Mesodermal cell (in vitro differentiated cells): ENCODE data around the gene TMEM132C. TPM values are rescaled to one million over a fixed set of nuclear protein-coding genes. Genes with fewer than 3 reads are reported as not detected.
"Not testable (repeated sequence)": the region's sequence is repeated elsewhere in the genome, so short reads cannot be mapped to it uniquely, and the experiment has no call there.

ENCODE experiments used
- H3K27ac ChIP-seq: 2 replicates; pipeline ENCODE4 v1.7.0; 2013; ENCODE audit warnings: mild to moderate bottlenecking, low read depth, low read length, moderate library complexity; ENCODE audit not compliant: severe bottlenecking
- H3K36me3 ChIP-seq: 2 replicates; pipeline ENCODE4 v1.7.1; 2013; ENCODE audit warnings: mild to moderate bottlenecking, low read length, moderate library complexity; ENCODE audit not compliant: control insufficient read depth, insufficient read depth
- H3K4me1 ChIP-seq: one replicate; pipeline ENCODE4 v1.7.1; 2013; ENCODE audit warnings: mild to moderate bottlenecking, low read length; ENCODE audit not compliant: insufficient read depth, control insufficient read depth, poor library complexity, severe bottlenecking
- H3K4me3 ChIP-seq: 2 replicates; pipeline ENCODE4 v1.7.0; 2013; ENCODE audit warnings: low read length, control low read depth, mild to moderate bottlenecking; ENCODE audit not compliant: insufficient read depth, poor library complexity, severe bottlenecking; ENCODE audit errors: extremely low read depth
- H3K9me3 ChIP-seq: 2 replicates; pipeline ENCODE4 v1.7.1; 2013; ENCODE audit warnings: mild to moderate bottlenecking, low read length, moderate library complexity; ENCODE audit not compliant: control insufficient read depth
- WGBS, 2 experiments: methylation state at CpG; one replicate each; pipeline ENCODE4 v1.1.5; 2013; ENCODE audit warnings: missing lambda C conversion rate in 2 of 2; ENCODE audit not compliant: insufficient coverage in 2 of 2; 5-methylcytosine and 5-hydroxymethylcytosine counted together
- polyA plus RNA-seq, 2 experiments: library from polyadenylated mRNA; stranded (reverse); fragments of 50-300 nt; gene quantifications; one replicate each; pipeline ENCODE4 v1.2.3, GENCODE V29; 2013

The TMEM132C gene
- polyA plus RNA-seq (2013, experiment 1 of 2): 12.4 TPM
- polyA plus RNA-seq (2013, experiment 2 of 2): 10.2 TPM

DNA sequence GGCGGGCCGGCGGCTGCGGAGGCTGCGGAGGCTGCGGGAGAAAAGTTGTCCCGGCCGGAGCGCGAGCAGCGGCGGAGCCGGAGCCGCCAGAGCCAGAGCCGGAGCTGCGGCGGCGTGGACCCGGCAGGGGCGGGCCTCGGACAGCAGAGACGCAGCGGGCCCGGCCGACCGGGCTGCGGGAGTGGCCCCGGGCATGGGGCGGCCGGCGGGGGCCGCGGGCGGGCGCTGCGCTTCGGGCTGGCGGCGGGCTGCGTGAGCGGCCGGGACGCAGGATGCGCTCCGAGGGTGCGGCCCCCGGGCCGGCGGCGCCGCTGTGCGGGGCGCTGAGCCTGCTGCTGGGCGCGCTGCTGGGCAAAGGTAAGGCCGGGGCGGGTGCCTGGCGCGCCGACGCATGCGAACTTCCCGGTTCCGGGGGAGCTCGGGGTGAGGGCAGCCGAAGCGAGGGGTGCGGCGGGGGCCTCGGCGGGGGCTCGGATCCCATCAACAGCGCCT, at the start of gene TMEM132C:
Gene TMEM132C (plus strand): TSS at position 40 of the 492 bp plus-strand sequence. CDS start 233 bp downstream, at position 273.
- H3K4me3 ChIP-seq: peak within 1 kb of the TSS; percentile 46

DNA sequence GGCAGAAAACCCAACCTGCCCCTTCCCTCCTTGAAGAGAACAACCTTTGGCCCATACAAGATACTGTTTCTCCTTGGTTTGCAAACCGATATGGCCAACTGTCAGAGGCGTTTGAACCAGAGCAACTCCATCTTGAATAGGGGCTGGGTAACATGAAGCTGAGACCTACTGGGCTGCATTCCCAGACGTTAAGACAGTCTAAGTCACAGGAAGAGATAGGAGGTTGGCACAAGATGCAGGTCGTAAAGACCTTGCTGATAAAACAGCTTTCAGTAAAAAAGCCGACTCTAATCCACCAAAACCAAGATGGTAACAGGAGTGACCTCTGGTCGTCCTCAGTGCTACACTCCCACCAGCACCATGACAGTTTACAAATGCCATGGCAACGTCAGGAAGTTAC, 42.7 kb upstream of the TMEM132C start:
- H3K9me3 ChIP-seq: no peaks in the 10 kb centered on the region
- H3K27ac ChIP-seq: no peak overlapping the region
- no peak overlapping the region for H3K4me3 ChIP-seq
- 74 to 92% methylated on average over 5 to 7 of the region's 7 CpGs for WGBS, 2 experiments
- no peaks in the 10 kb centered on the region for H3K36me3 ChIP-seq
- no peaks in the 10 kb centered on the region for H3K4me1 ChIP-seq

More for the DNA sequence above, at the start of gene TMEM132C:
- Histone ChIP-seq H3K36me3 (no peaks in the 10 kb centered on the region), H3K4me1 (peaks cover 20% of the 10 kb centered on the region), H3K27ac (no peak within 1 kb of the TSS), H3K9me3 (peaks cover 7% of the 10 kb centered on the region)
- 0% methylated on average over 10 to 45 of the region's 73 CpGs for WGBS, 2 experiments

DNA sequence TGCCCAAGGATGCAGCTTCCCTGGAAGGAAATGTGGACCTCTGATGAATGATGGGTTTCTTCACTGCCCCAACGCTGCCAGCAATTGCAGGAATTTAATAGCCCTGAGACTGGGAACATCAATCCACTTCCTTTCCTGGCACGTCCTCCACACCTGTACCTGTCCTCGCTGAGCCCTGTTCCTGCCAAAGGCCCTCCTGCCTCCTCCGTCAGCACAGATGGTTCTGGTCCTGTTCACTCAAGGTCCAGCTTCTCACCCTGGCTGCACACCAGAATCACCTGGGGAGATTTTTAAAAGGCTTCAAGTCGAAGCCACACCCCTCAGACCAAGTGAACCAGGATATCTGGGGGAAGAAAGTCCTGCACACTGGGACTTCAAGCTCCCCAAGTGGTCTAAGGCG, 38.4 kb upstream of the TMEM132C start:
- no peak overlapping the region for H3K27ac ChIP-seq
- H3K36me3 ChIP-seq: no peaks in the 10 kb centered on the region
- WGBS, 2 experiments: 77 to 78% methylated on average over 5 to 6 of the region's 6 CpGs
- H3K4me3 ChIP-seq: no peak overlapping the region
- H3K4me1 ChIP-seq: no peaks in the 10 kb centered on the region
- H3K9me3 ChIP-seq: no peaks in the 10 kb centered on the region

DNA sequence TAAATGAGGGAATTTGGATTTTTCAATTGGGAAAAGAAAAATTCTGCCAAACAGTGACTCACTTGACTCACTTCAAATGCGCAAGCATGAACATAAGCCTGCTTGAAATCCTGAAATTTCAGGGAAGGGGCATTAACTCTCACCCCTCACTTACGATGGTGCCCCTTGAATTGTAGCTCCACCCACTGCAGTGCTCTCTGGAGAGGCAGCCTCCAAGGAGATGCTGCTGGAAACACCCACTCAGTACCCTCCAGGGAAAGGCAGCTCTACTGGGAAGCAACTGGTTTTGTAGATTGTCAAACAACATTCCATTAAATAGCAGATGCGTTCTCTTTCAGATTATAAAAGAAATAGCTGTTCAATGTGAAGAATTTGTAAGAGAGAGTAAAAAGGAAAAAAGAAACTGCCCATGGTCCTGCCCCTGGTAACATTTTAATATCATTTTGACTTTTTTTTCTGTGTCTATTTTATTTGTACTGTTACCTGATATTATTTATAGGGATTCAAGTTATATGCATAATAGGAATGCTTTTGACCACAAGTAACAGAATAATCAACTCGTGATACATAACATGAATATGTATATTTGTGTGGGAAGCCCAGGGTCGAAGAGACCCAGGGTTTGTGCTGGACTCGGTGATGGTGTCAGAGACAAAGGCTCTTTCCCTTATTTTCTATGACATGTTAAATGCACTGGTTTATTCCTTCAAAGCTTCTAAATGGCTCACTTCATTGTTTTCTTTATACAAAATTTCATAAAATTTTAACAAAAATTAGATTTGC, 31.1 kb upstream of the TMEM132C start:
- H3K9me3 ChIP-seq: no peaks in the 10 kb centered on the region
- WGBS, 2 experiments: 73 to 83% methylated on average over 1 to 4 of the region's 6 CpGs
- no peak overlapping the region for H3K4me3 ChIP-seq
- H3K4me1 ChIP-seq: no peaks in the 10 kb centered on the region
- H3K27ac ChIP-seq: no peak overlapping the region
- no peaks in the 10 kb centered on the region for H3K36me3 ChIP-seq

DNA sequence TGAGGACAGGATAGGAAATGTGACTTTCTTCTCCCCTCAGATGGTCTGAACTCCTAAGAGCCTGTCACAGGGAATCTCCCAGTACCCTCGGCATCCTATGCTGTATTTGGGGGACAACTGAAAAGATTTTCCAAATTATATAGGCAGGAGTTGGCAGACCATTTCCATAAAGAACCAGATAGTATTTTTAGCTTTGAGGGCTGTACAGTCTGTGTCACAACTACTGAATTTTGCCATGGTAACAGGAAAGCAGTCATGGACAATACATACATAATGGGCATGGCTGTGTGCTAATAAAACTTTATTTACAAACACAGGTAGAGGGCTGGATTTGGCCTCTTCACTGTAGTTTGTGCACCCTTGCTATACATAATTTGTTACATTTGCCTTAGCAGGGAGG, 30.4 kb upstream of the TMEM132C start:
- Histone ChIP-seq H3K4me3 (no peak overlapping the region), H3K4me1 (no peaks in the 10 kb centered on the region), H3K9me3 (no peaks in the 10 kb centered on the region), H3K27ac (no peak overlapping the region), H3K36me3 (no peaks in the 10 kb centered on the region)
- WGBS, 2 experiments: no CpG with 5 or more reads among the region's 1 CpG

DNA sequence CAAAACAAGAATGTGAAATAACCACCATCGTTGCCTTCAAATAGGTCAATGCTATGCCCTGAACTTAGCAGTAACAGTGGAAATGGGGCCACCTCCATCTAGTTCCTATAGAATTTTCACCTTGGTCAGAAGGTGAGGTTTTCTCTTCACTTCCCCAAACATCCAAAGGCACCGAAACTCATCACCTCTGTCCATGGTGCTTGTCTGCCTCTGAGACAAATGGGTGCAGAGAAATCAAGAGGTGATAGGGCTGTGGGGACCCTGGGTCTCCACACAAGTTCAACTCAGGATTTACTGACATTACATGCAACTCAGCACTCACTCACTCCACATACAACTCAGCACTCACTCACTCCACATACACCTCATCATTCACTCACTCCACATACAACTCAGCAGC, 26.2 kb upstream of the TMEM132C start:
- Histone ChIP-seq H3K27ac (no peak overlapping the region), H3K9me3 (no peaks in the 10 kb centered on the region), H3K4me1 (no peaks in the 10 kb centered on the region), H3K4me3 (no peak overlapping the region), H3K36me3 (no peaks in the 10 kb centered on the region)
- 80% methylated on average over 1 of the region's 2 CpGs for WGBS, 2 experiments

DNA sequence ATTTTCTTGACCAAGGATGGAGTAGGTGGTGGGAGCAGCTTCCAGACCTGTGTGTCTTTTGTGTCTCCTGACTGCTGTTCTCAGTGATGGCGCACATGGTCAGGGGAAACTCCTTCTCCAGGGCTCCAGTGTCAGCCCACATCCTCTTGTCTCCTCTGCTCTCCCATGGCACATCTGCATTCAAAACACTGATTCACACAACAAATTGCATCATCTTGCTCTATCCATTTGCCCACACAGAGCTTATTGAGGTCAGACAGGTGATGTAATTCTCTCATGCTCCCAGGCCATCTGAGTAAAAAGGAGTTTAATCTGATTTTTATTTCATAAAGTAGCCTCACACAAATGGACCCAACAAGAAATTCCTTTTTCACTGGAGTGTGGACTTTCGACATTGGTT, 21.8 kb upstream of the TMEM132C start:
- Histone ChIP-seq H3K36me3 (no peaks in the 10 kb centered on the region), H3K4me3 (no peak overlapping the region), H3K27ac (no peak overlapping the region), H3K4me1 (no peaks in the 10 kb centered on the region), H3K9me3 (no peaks in the 10 kb centered on the region)
- WGBS, 2 experiments: 67 to 100% methylated on average over 1 of the region's 2 CpGs

DNA sequence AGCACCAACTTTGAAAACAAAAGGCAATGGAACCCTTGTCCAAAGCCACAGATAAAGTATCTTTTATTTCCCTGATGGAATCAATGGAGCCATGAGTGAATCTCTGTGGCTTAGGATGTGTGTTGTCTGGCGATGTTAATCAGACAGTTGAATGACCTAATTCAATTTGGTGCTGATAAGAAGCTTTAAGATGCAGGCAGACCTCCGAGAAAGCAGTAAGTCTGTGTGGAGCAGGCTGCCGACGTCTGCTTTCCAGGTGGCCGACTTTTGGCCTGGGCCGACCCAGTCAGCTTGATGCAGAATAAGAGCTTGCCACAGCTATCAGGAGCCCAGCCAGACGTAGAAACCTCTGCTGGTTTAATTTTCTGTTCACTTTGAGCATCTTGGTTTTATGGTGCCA, 21.1 kb upstream of the TMEM132C start:
- Histone ChIP-seq H3K9me3 (no peaks in the 10 kb centered on the region), H3K27ac (no peak overlapping the region), H3K4me1 (no peaks in the 10 kb centered on the region), H3K36me3 (no peaks in the 10 kb centered on the region), H3K4me3 (no peak overlapping the region)
- 48 to 50% methylated on average over 4 to 7 of the region's 7 CpGs for whole genome bisulfite sequencing, 2 experiments

DNA sequence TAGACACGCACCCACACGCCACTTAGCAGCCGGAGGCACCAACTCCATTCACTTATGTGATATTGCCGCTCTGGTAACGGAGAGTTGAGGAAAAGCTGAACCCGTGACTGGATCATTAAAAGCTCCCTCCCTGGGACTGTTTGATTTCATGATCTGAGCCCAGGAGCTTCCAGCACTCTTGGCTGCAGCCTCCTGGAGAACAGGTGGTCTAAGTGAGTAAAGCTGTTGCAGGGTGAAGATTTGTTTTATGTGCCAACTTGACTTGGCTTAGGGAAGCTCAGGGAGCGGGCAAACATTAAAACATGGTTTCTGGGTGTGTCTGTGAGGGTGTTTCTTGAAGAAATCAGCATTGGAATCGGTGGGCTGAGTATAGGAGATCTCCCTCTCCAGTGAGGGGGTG, 16.9 kb upstream of the TMEM132C start:
- H3K27ac ChIP-seq: no peak overlapping the region
- H3K4me1 ChIP-seq: no peaks in the 10 kb centered on the region
- no peaks in the 10 kb centered on the region for H3K9me3 ChIP-seq
- H3K4me3 ChIP-seq: no peak overlapping the region
- WGBS, 2 experiments: 73 to 81% methylated on average over 6 to 8 of the region's 8 CpGs
- no peaks in the 10 kb centered on the region for H3K36me3 ChIP-seq

DNA sequence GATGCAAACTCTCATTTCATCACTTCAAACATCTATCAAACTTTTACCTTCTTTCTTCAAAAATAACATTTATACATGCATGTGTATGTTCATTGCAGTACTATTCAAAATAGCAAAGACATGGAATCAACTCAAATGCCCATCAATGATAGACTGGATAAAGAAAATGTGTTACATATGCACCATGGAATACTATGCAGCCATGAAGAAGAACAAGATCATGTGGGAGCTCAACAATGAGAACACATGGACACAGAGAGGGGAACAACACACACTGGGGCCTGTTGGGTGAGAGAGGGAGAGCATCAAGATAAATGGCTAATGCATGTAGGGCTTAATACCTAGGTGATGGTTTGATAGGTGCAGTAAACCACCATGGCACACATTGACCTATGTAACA, 13.1 kb upstream of the TMEM132C start:
- not testable (repeated sequence) for H3K27ac ChIP-seq, H3K9me3 ChIP-seq, H3K4me3 ChIP-seq, H3K4me1 ChIP-seq, H3K36me3 ChIP-seq

DNA sequence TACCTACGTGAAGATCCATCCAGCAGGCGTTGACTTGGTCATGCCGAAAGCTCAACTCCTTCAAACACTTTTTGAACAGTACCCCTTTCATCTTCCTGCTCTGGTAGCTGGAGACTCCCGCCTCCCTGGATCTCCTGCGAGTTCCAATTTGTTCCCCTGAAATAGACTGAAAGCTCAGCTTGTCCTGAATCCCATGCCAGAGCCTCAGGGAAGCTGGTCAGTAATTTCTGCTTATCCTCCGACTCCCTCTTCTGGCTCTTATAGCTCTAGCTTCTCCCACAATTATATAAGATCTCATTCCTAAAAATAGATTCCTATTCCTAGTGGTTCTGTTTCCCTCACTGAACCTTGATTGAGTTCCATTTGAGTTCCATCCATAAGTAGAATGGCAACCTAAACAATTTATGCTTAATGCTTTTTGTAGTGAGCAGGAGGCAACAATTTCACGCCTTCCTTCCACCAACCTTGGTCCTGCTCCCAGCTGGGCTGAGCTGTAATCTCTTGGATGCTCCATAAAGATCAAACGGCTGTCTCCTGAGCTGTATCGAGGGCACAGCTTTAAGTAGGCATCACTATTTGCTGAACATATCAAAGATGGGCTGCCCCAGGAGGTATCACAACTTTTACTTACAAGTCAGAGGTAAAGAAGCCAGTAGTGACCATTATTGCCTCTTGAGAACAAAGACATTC, 8.0 kb upstream of the TMEM132C start:
- no peak overlapping the region for H3K4me3 ChIP-seq
- no peak overlapping the region for H3K27ac ChIP-seq
- H3K36me3 ChIP-seq: no peaks in the 10 kb centered on the region
- H3K4me1 ChIP-seq: no peaks in the 10 kb centered on the region
- WGBS, 2 experiments: 72 to 77% methylated on average over 7 to 9 of the region's 9 CpGs
- peaks cover under 1% of the 10 kb centered on the region for H3K9me3 ChIP-seq
